Omental fat pad (tissue), 4 donors: ENCODE measurements around the gene SMARCD3. TPM values are rescaled to one million over a fixed set of nuclear protein-coding genes. Genes with fewer than 3 reads are reported as not detected.

Experiments
- ATAC-seq: fragments of 150-250 bp; one replicate; pipeline ENCODE4 v1.9.1; 2016; ENCODE audit warnings: mild to moderate bottlenecking, moderate library complexity; ENCODE audit not compliant: low FRiP score
- DNase-seq: peaks from one replicate; pipeline ENCODE4 v3.0.0-alpha.2; 2019; ENCODE audit warnings: low spot score
- CTCF ChIP-seq, 3 donors: fragments of 450-650 bp; IDR thresholded peaks; one replicate each; pipeline ENCODE4 v1.5.1; 2016 to 2017; ENCODE audit warnings: antibody characterized with exemption in 3 of 3, mild to moderate bottlenecking in 3 of 3, moderate library complexity in 2 of 3
- total RNA-seq, 4 donors: library from RNA; depleted of rRNA; stranded (reverse); fragments of >200 nt; gene quantifications; one replicate each; pipeline ENCODE4 v1.1.0, GENCODE V29; 2016

The SMARCD3 gene
- total RNA-seq, 4 donors from 2014 or later: 19.7 to 57.5 (median 31.2) TPM

- no peak for TF ChIP-seq CTCF (IDR thresholded peaks at IDR 0.05)
- ATAC-seq (no peak), DNase-seq (no peak)
Observed at GRCh38 chr7:151207804-151208203, 40.7 kb downstream of the SMARCD3 start.

- DNase-seq (no peak), ATAC-seq (no peak)
- no peak for TF ChIP-seq CTCF (IDR thresholded peaks at IDR 0.05)
Observed at GRCh38 chr7:151207315-151207714, 41.2 kb downstream of the SMARCD3 start.

- ATAC-seq: no peak
- no peak for TF ChIP-seq CTCF (IDR thresholded peaks at IDR 0.05)
Observed at GRCh38 chr7:151206914-151207313, 41.6 kb downstream of the SMARCD3 start.

GRCh38 chr7:151205730-151206129 is 42.8 kb downstream of the SMARCD3 start:
- DNase-seq: no peak
- ATAC-seq: no peak
- no peak for TF ChIP-seq CTCF (IDR thresholded peaks at IDR 0.05)

More at GRCh38 chr7:151206914-151207313, 41.6 kb downstream of the SMARCD3 start:
- DNase-seq: no peak

GRCh38 chr7:151204383-151205032 is 44.0 kb downstream of the SMARCD3 start:
- no peak for DNase-seq
- no peak for ATAC-seq
- no peak for TF ChIP-seq CTCF (IDR thresholded peaks at IDR 0.05)

- ATAC-seq: no peak
- no peak for DNase-seq
- TF ChIP-seq CTCF (IDR thresholded peaks at IDR 0.05): no peak
Observed at GRCh38 chr7:151202836-151203235, 45.7 kb downstream of the SMARCD3 start.

- no peak for TF ChIP-seq CTCF (IDR thresholded peaks at IDR 0.05)
- DNase-seq (no peak), ATAC-seq (no peak)
Observed at GRCh38 chr7:151201751-151202150, 46.7 kb downstream of the SMARCD3 start.
